Measurements from ENCODE around the gene CPLX3.

CPLX3 gene

GRCh38 chr15:74820056-74820455, 6.4 kb upstream of the CPLX3 start:
- in situ Hi-C loops (cut with HindIII; ENCODE audit: low sequenced_read_pairs) = no loop called here
- DNase-seq (ENCODE audit: low read depth) = no peak
- H3K4me3 ChIP-seq (ENCODE audit: low read depth, low read length) = no peak overlapping the region
- TF ChIP-seq CTCF (IDR thresholded peaks at IDR 0.05; ENCODE audit: low read depth, low read length, missing control alignments) = no peak

- no peak overlapping the region for H3K4me3 ChIP-seq (ENCODE audit: low read depth, low read length)
- no peak for TF ChIP-seq CTCF (IDR thresholded peaks at IDR 0.05; ENCODE audit: low read depth, low read length, missing control alignments)
- DNase-seq (ENCODE audit: low read depth) = no peak
- in situ Hi-C loops (cut with HindIII; ENCODE audit: low sequenced_read_pairs) = no loop called here
These were observed 5.2 kb upstream of the CPLX3 start for GRCh38 chr15:74821091-74821789.

GRCh38 chr15:74821790-74822158, 4.7 kb upstream of the CPLX3 start:
- DNase-seq (ENCODE audit: low read depth) = no peak
- no peak for TF ChIP-seq CTCF (IDR thresholded peaks at IDR 0.05; ENCODE audit: low read depth, low read length, missing control alignments)
- H3K4me3 ChIP-seq (ENCODE audit: low read depth, low read length) = no peak overlapping the region
- in situ Hi-C loops (cut with HindIII; ENCODE audit: low sequenced_read_pairs) = no loop called here

GRCh38 chr15:74822233-74822632, 4.2 kb upstream of the CPLX3 start:
- H3K4me3 ChIP-seq (ENCODE audit: low read depth, low read length) = no peak overlapping the region
- no peak for DNase-seq (ENCODE audit: low read depth)
- no peak for TF ChIP-seq CTCF (IDR thresholded peaks at IDR 0.05; ENCODE audit: low read depth, low read length, missing control alignments)
- in situ Hi-C loops (cut with HindIII; ENCODE audit: low sequenced_read_pairs) = no loop called here

- H3K4me3 ChIP-seq (ENCODE audit: low read depth, low read length) = no peak overlapping the region
- DNase-seq (ENCODE audit: low read depth) = no peak
- in situ Hi-C loops (cut with HindIII; ENCODE audit: low sequenced_read_pairs) = no loop called here
- TF ChIP-seq CTCF (IDR thresholded peaks at IDR 0.05; ENCODE audit: low read depth, low read length, missing control alignments) = no peak
These were observed 3.1 kb upstream of the CPLX3 start for GRCh38 chr15:74823324-74823723.

GRCh38 chr15:74824976-74825375, 1.5 kb upstream of the CPLX3 start:
- H3K4me3 ChIP-seq (ENCODE audit: low read depth, low read length) = no peak overlapping the region
- no peak for DNase-seq (ENCODE audit: low read depth)
- no peak for TF ChIP-seq CTCF (IDR thresholded peaks at IDR 0.05; ENCODE audit: low read depth, low read length, missing control alignments)
- in situ Hi-C loops (cut with HindIII; ENCODE audit: low sequenced_read_pairs) = no loop called here
